Measurements from ENCODE around the gene LDAF1. TPM values are rescaled to one million over a fixed set of nuclear protein-coding genes. Genes with fewer than 3 reads are reported as not detected.

LDAF1 gene
- total RNA-seq, 1 experiment from 2014 or later: 18.7 TPM

DNA sequence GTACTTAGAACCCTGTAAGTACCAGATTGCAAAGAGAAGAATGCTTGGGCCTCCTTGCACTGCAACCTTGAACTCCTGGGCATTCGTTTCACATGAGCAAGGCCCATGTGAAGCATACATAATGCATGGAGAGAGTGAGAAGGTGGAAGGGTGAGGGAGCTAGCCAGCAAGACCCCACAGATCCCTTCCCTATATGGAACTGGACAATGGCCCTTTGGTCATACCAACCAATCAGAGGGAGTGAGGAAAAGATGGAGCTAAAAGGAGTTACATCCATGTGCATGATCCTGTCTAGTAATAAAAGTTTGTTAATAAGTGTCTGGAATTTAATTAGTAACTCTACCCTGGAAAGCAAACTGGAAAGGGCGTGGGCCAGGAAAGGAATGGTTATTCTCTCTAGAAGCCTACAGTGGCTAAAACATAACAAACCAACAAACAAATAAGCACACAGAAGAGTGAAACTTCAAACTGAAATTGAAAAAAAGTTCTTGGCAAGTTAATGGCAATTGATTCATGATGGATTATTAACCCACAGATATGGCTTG lies 37.4 kb upstream of the LDAF1 start:
- Histone ChIP-seq H2BK15ac (ENCODE audit: low read depth, low read length) (no peak overlapping the region), H4K5ac (ENCODE audit: insufficient read length, low read depth, low read length) (no peak overlapping the region), H3K79me2 (ENCODE audit: insufficient read depth, low read length) (no peaks in the 10 kb centered on the region), H2BK120ac (ENCODE audit: low read depth, low read length, poor library complexity, severe bottlenecking) (no peak overlapping the region), H2AFZ (ENCODE audit: low read length) (no peak overlapping the region), H2BK12ac (ENCODE audit: insufficient read length, low read depth, low read length) (no peak overlapping the region), H3K23me2 (ENCODE audit: insufficient read length, low read depth, low read length, poor library complexity, severe bottlenecking) (no peaks in the 10 kb centered on the region), H3K9ac (ENCODE audit: extremely low read depth, insufficient read length, low read length) (no peak overlapping the region), H3K27me3 (ENCODE audit: insufficient read depth, low read length) (no peaks in the 10 kb centered on the region), H3K18ac (ENCODE audit: insufficient read length, low read depth, low read length) (no peak overlapping the region), H3K79me1 (ENCODE audit: insufficient read depth, low read depth, low read length, poor library complexity, severe bottlenecking) (no peaks in the 10 kb centered on the region), H3K23ac (ENCODE audit: insufficient read length, low read depth, low read length) (no peak overlapping the region), H3K56ac (ENCODE audit: insufficient read length, low read depth, low read length) (no peak overlapping the region), H3K14ac (ENCODE audit: insufficient read depth, low read length) (no peak overlapping the region), H2AK5ac (ENCODE audit: insufficient read length, low read length) (no peak overlapping the region), H3K27ac (ENCODE audit: insufficient read length, low read depth, low read length) (no peak overlapping the region), H3T11ph (ENCODE audit: low read length) (no peak overlapping the region), H3K4me1 (ENCODE audit: insufficient read depth, low read length) (peaks cover 3% of the 10 kb centered on the region; the same call in 1 of the 2 replicates), H3K9me3 (ENCODE audit: control insufficient read depth, low read depth, low read length) (no peaks in the 10 kb centered on the region), H2BK5ac (ENCODE audit: insufficient read length, low read length) (no peak overlapping the region), H3K4ac (ENCODE audit: low read depth, low read length) (no peak overlapping the region), H2BK20ac (ENCODE audit: low read depth, low read length, poor library complexity, severe bottlenecking) (no peak overlapping the region), H4K8ac (replicated peaks; ENCODE audit: insufficient read length, low read depth, low read length) (no peak overlapping the region), H3K4me2 (ENCODE audit: insufficient read depth, insufficient read length, low read length) (no peak overlapping the region), H4K20me1 (ENCODE audit: control insufficient read depth, insufficient read depth, insufficient read length) (no peaks in the 10 kb centered on the region), H4K91ac (ENCODE audit: insufficient read length, low read depth, low read length) (no peak overlapping the region)
- Mint-ChIP-seq H3K4me1 (peaks cover 15 to 26% of the 10 kb centered on the region in 2 experiments), H3K27me3 (ENCODE audit: low read depth) (no peaks in the 10 kb centered on the region), H3K9me3 (no peaks in the 10 kb centered on the region), H3K27ac (no peak overlapping the region), H3K4me3 (no peak overlapping the region), H3K36me3 (ENCODE audit: insufficient read depth in 1 of 3, low read depth in 3 of 3) (no peaks in the 10 kb centered on the region; a peak in 1 of 7 replicates)
- no peak for DNase-seq
- TF ChIP-seq, protein P1, sequence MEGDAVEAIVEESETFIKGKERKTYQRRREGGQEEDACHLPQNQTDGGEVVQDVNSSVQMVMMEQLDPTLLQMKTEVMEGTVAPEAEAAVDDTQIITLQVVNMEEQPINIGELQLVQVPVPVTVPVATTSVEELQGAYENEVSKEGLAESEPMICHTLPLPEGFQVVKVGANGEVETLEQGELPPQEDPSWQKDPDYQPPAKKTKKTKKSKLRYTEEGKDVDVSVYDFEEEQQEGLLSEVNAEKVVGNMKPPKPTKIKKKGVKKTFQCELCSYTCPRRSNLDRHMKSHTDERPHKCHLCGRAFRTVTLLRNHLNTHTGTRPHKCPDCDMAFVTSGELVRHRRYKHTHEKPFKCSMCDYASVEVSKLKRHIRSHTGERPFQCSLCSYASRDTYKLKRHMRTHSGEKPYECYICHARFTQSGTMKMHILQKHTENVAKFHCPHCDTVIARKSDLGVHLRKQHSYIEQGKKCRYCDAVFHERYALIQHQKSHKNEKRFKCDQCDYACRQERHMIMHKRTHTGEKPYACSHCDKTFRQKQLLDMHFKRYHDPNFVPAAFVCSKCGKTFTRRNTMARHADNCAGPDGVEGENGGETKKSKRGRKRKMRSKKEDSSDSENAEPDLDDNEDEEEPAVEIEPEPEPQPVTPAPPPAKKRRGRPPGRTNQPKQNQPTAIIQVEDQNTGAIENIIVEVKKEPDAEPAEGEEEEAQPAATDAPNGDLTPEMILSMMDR (conservative IDR thresholded peaks at IDR 0.05): no peak
- no CpG with 5 or more reads among the region's 2 CpGs for WGBS (ENCODE audit: extremely low coverage, insufficient read length, low lambda C conversion rate)
